GM18858 (cell line): ENCODE data around the gene NEK6.

Source experiments
- ATAC-seq: cut with Tn5 transposase; IDR thresholded peaks from one replicate; pipeline ENCODE4 v1.9.1; 2021; ENCODE audit not compliant: unreplicated experiment

NEK6 gene

GRCh38 chr9:124312290-124313265, 54.8 kb downstream of the NEK6 start:
- no peak for ATAC-seq

- no peak for ATAC-seq
Observed at GRCh38 chr9:124313940-124314339, 56.2 kb downstream of the NEK6 start.

GRCh38 chr9:124315882-124316281, 58.1 kb downstream of the NEK6 start:
- ATAC-seq, result no peak

GRCh38 chr9:124320062-124320973, 62.6 kb downstream of the NEK6 start:
- no peak for ATAC-seq

- ATAC-seq, result no peak
Observed at GRCh38 chr9:124321416-124321815, 63.7 kb downstream of the NEK6 start.

GRCh38 chr9:124321935-124322334, 64.2 kb downstream of the NEK6 start:
- no peak for ATAC-seq

- no peak for ATAC-seq
Observed at GRCh38 chr9:124322618-124323432, 65.1 kb downstream of the NEK6 start.

- ATAC-seq, result no peak
Observed at GRCh38 chr9:124323904-124324303, 66.2 kb downstream of the NEK6 start.

GRCh38 chr9:124325816-124326215, 68.1 kb downstream of the NEK6 start:
- no peak for ATAC-seq

- ATAC-seq, result no peak
Observed at GRCh38 chr9:124326378-124326777, 68.6 kb downstream of the NEK6 start.

GRCh38 chr9:124327491-124327890, 69.7 kb downstream of the NEK6 start:
- no peak for ATAC-seq

GRCh38 chr9:124328285-124328684, 70.5 kb downstream of the NEK6 start:
- no peak for ATAC-seq

GRCh38 chr9:124329206-124329792, 71.5 kb downstream of the NEK6 start:
- ATAC-seq, result no peak

- ATAC-seq, result no peak
Observed at GRCh38 chr9:124330011-124330697, 72.4 kb downstream of the NEK6 start.

- ATAC-seq, result no peak
Observed at GRCh38 chr9:124331580-124331979, 73.8 kb downstream of the NEK6 start.

GRCh38 chr9:124332361-124333202, 74.8 kb downstream of the NEK6 start:
- ATAC-seq, result no peak

GRCh38 chr9:124333203-124333579, 75.4 kb downstream of the NEK6 start:
- ATAC-seq, result no peak

GRCh38 chr9:124334568-124335319, 77.0 kb downstream of the NEK6 start:
- ATAC-seq, result no peak
